GM18505 (cell line): Measurements from ENCODE around the gene PPP6R1.
"Not testable (repeated sequence)": the region's sequence is repeated elsewhere in the genome, so short reads cannot be mapped to it uniquely, and the experiment has no call there.

Source experiments
- ATAC-seq: cut with Tn5 transposase; IDR thresholded peaks from one replicate; pipeline ENCODE4 v1.9.1; 2021; ENCODE audit not compliant: unreplicated experiment
- POLR2A ChIP-seq: IDR thresholded peaks from 4 replicates; pipeline ENCODE4 v1.6.1; 2011; ENCODE audit warnings: borderline replicate concordance; ENCODE audit not compliant: insufficient read depth, insufficient read length; ENCODE audit errors: extremely low read depth

Gene PPP6R1

DNA sequence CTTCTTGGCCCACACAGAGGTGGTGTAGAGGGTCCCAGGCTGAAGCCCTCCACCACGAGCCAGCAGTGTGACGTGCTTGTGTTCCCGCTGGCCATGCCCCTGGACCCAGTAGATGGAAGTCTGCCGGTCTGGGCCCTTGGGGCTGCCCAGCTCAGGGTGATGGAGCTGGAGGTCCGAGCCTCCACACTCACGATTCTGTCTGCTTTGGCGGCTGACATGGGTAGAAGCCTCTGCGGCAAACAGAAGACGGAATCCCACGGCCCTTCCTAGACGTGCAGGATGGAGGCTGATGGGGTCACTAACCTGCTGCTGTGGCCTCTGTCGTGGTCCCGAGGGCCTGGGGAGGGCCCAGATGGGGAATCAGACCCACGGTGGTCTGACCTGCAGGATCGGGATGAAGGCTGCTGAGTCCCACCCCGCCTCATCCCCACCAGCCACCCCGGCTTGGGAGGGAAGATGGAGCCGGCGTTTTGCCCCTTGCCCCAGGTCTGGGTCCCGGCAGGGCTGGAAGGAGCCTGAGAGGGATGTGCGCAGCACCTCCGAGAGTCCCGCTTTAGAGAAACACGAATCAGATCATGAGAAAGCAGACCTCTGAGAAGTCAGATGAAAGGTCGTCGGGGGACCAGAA is 34.7 kb downstream of the PPP6R1 start:
- TF ChIP-seq POLR2A, result no peak
- ATAC-seq, result no peak

DNA sequence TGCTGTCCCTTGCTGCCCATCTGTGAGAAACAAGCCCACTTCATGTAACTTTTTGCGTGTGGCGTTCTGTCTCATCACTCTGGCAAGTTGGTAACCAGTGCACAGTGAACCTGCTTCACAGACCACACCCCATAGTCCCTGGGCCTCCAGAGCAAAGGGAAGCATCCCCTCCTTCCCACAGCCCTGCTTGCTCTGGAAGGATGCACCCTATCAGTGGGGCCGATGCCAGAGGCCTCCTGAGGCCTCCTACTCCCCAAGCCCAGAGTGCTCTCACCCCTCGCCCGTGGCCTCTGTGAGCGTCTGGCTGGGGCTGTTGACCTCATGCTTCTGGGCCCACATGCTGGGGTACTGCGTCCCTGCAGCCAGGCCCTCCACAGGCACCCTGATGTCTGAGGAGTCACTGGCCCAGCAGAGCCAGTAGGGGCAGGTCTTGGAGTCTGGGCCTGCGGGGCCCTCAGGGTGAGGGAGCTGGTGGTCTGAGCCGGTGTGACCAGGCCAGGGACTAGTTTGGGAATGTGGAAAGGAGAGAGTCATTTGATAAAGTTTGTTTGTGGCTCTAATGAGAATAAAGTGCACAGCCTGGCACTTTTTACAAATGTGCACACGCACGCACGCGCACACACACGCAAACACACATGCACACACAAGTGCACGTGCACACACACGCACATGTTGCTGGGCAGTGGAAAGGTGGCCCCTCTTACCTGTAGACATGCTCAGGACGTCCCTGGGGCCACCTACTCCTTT is 35.4 kb downstream of the PPP6R1 start:
- TF ChIP-seq POLR2A, result no peak
- no peak for ATAC-seq

- ATAC-seq, result no peak
These were observed 38.3 kb downstream of the PPP6R1 start for GRCh38 chr19:55220525-55220924.

DNA sequence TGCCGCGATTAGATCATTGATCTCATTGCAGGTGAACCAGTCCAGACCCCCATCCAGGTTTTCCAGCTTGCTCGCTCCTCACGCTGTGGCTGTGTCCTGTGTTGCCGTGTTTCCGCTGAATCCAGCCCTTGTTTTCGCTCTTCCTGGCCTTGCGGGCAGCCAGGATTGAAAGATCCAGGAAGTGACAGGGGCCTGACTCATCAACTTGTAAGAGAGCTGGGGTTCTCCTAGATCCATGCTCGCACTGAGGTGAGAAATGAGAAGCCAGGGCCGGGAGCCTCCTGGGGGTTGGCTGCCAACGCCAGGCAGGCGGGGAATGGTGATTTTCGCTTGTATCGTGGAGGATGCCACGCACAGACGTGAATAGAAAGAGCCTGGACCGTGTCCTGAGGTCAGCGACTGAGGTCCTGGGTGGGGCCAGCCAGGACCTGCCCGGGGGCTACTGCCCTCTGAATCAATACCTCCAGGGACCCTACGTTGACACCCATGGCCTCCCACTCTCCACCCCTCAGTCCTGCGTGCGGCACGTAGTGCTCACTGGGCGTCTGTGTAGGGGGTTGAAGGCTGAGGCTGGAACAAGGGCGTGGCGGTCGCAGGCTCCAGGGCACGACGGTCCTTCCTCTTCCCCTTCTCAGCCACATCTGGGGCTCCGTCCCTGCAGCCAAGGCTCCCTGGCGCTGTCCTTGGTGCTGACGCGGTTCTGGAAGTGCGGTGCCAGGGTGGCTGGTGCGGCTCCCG is 42.2 kb downstream of the PPP6R1 start:
- no peak for TF ChIP-seq POLR2A
- ATAC-seq, result no peak

More at GRCh38 chr19:55220525-55220924, 38.3 kb downstream of the PPP6R1 start:
- TF ChIP-seq POLR2A, result no peak

DNA sequence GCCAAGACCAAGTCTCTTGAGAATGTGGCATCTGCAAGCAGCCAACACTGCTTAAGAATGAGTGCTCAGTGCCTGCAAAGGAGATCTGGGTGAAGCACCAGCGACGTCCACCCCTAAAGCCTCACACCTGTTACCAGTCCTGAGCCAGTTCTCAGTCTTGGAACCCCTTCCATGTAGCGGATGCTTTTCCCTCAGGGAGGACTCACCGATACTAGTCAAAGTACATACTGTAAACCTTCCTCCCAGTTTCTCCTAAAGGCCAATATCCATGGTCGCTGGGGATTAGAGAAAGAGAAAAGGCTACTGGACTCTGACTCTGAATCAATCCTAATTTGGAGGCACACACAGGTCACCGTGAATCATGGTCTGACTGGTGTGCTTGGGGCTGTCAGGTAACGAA is 45.3 kb downstream of the PPP6R1 start:
- TF ChIP-seq POLR2A, result no peak
- no peak for ATAC-seq

DNA sequence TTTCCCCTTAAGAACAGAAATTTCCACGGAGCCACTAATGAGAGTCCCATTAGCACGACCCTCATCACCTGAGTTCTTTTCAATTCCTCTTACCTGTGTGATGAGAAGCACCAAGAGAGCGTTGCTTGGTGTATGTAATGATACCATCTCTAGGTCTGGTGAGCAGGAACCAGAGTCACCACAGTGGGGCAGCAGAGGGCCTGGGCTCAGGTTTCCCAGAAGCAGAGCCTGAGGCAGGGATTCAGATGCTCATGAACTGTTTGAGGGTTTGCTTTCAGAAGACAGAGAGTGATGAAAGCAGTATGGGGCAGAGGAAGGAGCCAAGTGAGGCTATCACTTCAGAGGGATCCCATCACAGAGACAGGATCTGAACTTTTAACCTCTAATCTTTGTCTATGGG is 46.4 kb downstream of the PPP6R1 start:
- no peak for TF ChIP-seq POLR2A
- ATAC-seq, result no peak

GRCh38 chr19:55209693-55210472 is 48.9 kb downstream of the PPP6R1 start:
- ATAC-seq, result no peak
- TF ChIP-seq POLR2A, result no peak

GRCh38 chr19:55208880-55209692 is 49.7 kb downstream of the PPP6R1 start, which contains the start of gene PTPRH:
Gene PTPRH (minus strand): TSS chr19:55209501. CDS start chr19:55209433, 68 bp downstream.
- ATAC-seq, result no peak
- TF ChIP-seq POLR2A, result no peak

DNA sequence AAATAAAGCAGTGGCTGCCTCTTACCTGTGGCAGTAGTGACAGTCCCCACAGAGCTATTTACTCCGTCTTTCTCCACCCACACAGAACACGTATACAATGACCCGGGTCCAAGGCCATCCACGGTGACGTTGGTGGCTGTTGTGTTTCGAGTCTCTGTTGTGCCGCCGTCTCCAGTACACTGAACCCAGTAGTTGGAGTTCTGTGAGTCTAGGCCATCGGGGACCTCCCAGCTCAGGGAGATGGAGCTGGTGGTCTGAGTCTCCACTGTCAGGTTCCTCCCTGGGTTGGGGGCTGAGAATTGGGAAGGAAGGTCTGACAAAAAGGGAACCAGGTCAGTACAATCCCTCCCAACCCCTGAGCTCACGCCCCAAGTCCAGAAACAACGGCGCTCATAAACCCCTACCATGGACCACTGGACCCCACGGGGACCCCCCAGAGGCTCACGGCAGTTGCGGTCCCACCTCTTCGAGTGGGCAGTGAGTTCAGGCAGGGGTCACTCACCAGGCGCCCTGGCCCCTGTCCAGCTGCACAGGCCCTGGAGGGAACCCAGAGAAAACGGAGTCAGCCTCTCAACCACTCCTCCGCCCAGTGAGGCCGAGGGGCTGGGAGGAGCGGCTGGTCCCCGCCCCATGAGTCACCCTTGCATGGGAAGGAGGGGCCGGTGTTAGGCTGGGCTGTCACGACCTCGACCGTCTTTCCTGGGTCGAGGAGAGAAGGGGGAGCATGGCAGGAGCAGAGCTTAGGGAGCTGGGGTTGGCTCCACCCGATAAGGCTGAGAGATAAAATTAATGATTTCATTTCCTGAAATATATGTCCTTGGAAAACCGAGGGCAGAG is 51.9 kb downstream of the PPP6R1 start:
- no peak for ATAC-seq
- no peak for TF ChIP-seq POLR2A

GRCh38 chr19:55202199-55202598 is 56.6 kb downstream of the PPP6R1 start:
- ATAC-seq, result not testable (repeated sequence)

- no peak for TF ChIP-seq POLR2A
- ATAC-seq, result no peak
These were observed 59.1 kb downstream of the PPP6R1 start for GRCh38 chr19:55199620-55200204.
